H9 (cell line): Measurements from ENCODE around the gene CD3G. TPM values are rescaled to one million over a fixed set of nuclear protein-coding genes. Genes with fewer than 3 reads are reported as not detected.

Source experiments
- DNase-seq: peaks from one replicate; pipeline ENCODE4 v3.0.0-alpha.2; 2017
- H2AFZ ChIP-seq: one replicate; pipeline ENCODE4 v1.6.1; 2013; ENCODE audit warnings: mild to moderate bottlenecking, low read length, control low read depth, moderate library complexity
- H2AK5ac ChIP-seq: 2 replicates; pipeline ENCODE4 v1.6.1; 2013; ENCODE audit warnings: low read length, control low read depth, mixed read lengths; ENCODE audit not compliant: insufficient read length
- H2BK120ac ChIP-seq: one replicate; pipeline ENCODE4 v1.6.1; 2013; ENCODE audit warnings: low read depth, mild to moderate bottlenecking, low read length, control low read depth, inconsistent platforms; ENCODE audit not compliant: poor library complexity, severe bottlenecking
- H2BK12ac ChIP-seq: 2 replicates; pipeline ENCODE4 v1.6.1; 2013; ENCODE audit warnings: low read length, control low read depth, mixed read lengths, low read depth; ENCODE audit not compliant: insufficient read length
- H2BK15ac ChIP-seq: 2 replicates; pipeline ENCODE4 v1.6.1; 2013; ENCODE audit warnings: low read depth, low read length, control low read depth
- H2BK20ac ChIP-seq: one replicate; pipeline ENCODE4 v1.6.1; 2013; ENCODE audit warnings: low read depth, mild to moderate bottlenecking, low read length, control low read depth, inconsistent platforms; ENCODE audit not compliant: poor library complexity, severe bottlenecking
- H2BK5ac ChIP-seq: 2 replicates; pipeline ENCODE4 v1.6.1; 2013; ENCODE audit warnings: low read length, control low read depth, mixed read lengths; ENCODE audit not compliant: insufficient read length
- H3K14ac ChIP-seq: 2 replicates; pipeline ENCODE4 v1.6.1; 2013; ENCODE audit warnings: low read length, control low read depth; ENCODE audit not compliant: insufficient read depth
- H3K18ac ChIP-seq: 2 replicates; pipeline ENCODE4 v1.6.1; 2013; ENCODE audit warnings: low read depth, mild to moderate bottlenecking, mixed read lengths, low read length, control low read depth; ENCODE audit not compliant: insufficient read length
- H3K23ac ChIP-seq: 2 replicates; pipeline ENCODE4 v1.6.1; 2013; ENCODE audit warnings: low read length, control low read depth, mixed read lengths, low read depth; ENCODE audit not compliant: insufficient read length
- H3K23me2 ChIP-seq: 2 replicates; pipeline ENCODE4 v1.6.1; 2013; ENCODE audit warnings: low read depth, mild to moderate bottlenecking, mixed read lengths, low read length, control low read depth; ENCODE audit not compliant: insufficient read length, poor library complexity, severe bottlenecking
- H3K27ac ChIP-seq: 2 replicates; pipeline ENCODE4 v1.5.1; 2013; ENCODE audit warnings: low read length, control low read depth, mixed read lengths, low read depth; ENCODE audit not compliant: insufficient read length
- H3K27me3 ChIP-seq: 2 replicates; pipeline ENCODE4 v1.6.1; 2013; ENCODE audit warnings: low read length, control low read depth, inconsistent platforms; ENCODE audit not compliant: insufficient read depth
- H3K4ac ChIP-seq: 2 replicates; pipeline ENCODE4 v1.6.1; 2013; ENCODE audit warnings: low read depth, mild to moderate bottlenecking, control low read depth, inconsistent platforms, low read length, moderate library complexity
- H3K4me1 ChIP-seq: 2 replicates; pipeline ENCODE4 v1.6.1; 2013; ENCODE audit warnings: low read length, control low read depth, inconsistent platforms; ENCODE audit not compliant: insufficient read depth
- H3K4me2 ChIP-seq: 2 replicates; pipeline ENCODE4 v1.6.1; 2013; ENCODE audit warnings: low read length, control low read depth, mixed read lengths; ENCODE audit not compliant: insufficient read length, insufficient read depth
- H3K56ac ChIP-seq: 2 replicates; pipeline ENCODE4 v1.6.1; 2013; ENCODE audit warnings: low read depth, mild to moderate bottlenecking, mixed read lengths, low read length, control low read depth; ENCODE audit not compliant: insufficient read length
- H3K79me1 ChIP-seq: 2 replicates; pipeline ENCODE4 v1.6.1; 2013; ENCODE audit warnings: low read depth, mild to moderate bottlenecking, moderate library complexity, low read length, control low read depth, inconsistent platforms; ENCODE audit not compliant: insufficient read depth, poor library complexity, severe bottlenecking
- H3K79me2 ChIP-seq: 2 replicates; pipeline ENCODE4 v1.6.1; 2013; ENCODE audit warnings: low read length, control low read depth, inconsistent platforms; ENCODE audit not compliant: insufficient read depth
- H3K9ac ChIP-seq: 2 replicates; pipeline ENCODE4 v1.6.1; 2013; ENCODE audit warnings: low read length, control low read depth, mixed read lengths; ENCODE audit not compliant: insufficient read length; ENCODE audit errors: extremely low read depth
- H3K9me3 ChIP-seq: one replicate; pipeline ENCODE4 v1.6.1; 2013; ENCODE audit warnings: low read depth, low read length, inconsistent platforms; ENCODE audit not compliant: control insufficient read depth
- H3T11ph ChIP-seq: one replicate; pipeline ENCODE4 v1.6.1; 2013; ENCODE audit warnings: mild to moderate bottlenecking, low read length, control low read depth, inconsistent platforms
- H4K20me1 ChIP-seq: one replicate; pipeline ENCODE4 v1.6.1; 2013; ENCODE audit not compliant: control insufficient read depth, insufficient read length, insufficient read depth
- H4K5ac ChIP-seq: 2 replicates; pipeline ENCODE4 v1.6.1; 2013; ENCODE audit warnings: low read depth, mild to moderate bottlenecking, mixed read lengths, low read length, control low read depth; ENCODE audit not compliant: insufficient read length
- H4K8ac ChIP-seq: replicated peaks from 2 replicates; pipeline ENCODE4 v1.6.1; 2013; ENCODE audit warnings: low read length, control low read depth, mixed read lengths, low read depth; ENCODE audit not compliant: insufficient read length
- H4K91ac ChIP-seq: 2 replicates; pipeline ENCODE4 v1.6.1; 2013; ENCODE audit warnings: low read depth, mild to moderate bottlenecking, moderate library complexity, mixed read lengths, low read length, control low read depth; ENCODE audit not compliant: insufficient read length
- H3K27ac Mint-ChIP-seq, 3 experiments: 2 replicates in 2 of 3; 3 replicates in 1 of 3; pipeline ENCODE4 v1.8.0; 2020 to 2021; ENCODE audit warnings: mixed read lengths in 3 of 3, mild to moderate bottlenecking in 1 of 3, moderate library complexity in 1 of 3
- H3K27me3 Mint-ChIP-seq: 2 replicates; pipeline ENCODE4 v1.8.0; 2021; ENCODE audit warnings: low read depth, mild to moderate bottlenecking, moderate library complexity, mixed read lengths
- H3K36me3 Mint-ChIP-seq, 3 experiments: 2 replicates in 2 of 3; 3 replicates in 1 of 3; pipeline ENCODE4 v1.8.0; 2020 to 2021; ENCODE audit warnings: low read depth in 3 of 3, mixed read lengths in 3 of 3; ENCODE audit not compliant: insufficient read depth in 1 of 3
- H3K4me1 Mint-ChIP-seq, 2 experiments: 2 replicates each; pipeline ENCODE4 v1.8.0; 2020; ENCODE audit warnings: mixed read lengths in 2 of 2
- H3K4me3 Mint-ChIP-seq, 2 experiments: 2 replicates in 1 of 2; 3 replicates in 1 of 2; pipeline ENCODE4 v1.8.0; 2020 to 2021; ENCODE audit warnings: mild to moderate bottlenecking in 2 of 2, mixed read lengths in 2 of 2, moderate library complexity in 1 of 2
- H3K9me3 Mint-ChIP-seq, 2 experiments: 2 replicates in 1 of 2; 3 replicates in 1 of 2; pipeline ENCODE4 v1.8.0; 2020; ENCODE audit warnings: mild to moderate bottlenecking in 2 of 2, mixed read lengths in 2 of 2, moderate library complexity in 1 of 2
- WGBS: extraction: QIAGEN DNeasy Blood & Tissue Kit; methylation state at CpG from one replicate; pipeline ENCODE4 v1.1.7; 2013; ENCODE audit warnings: missing lambda C conversion rate, low lambda C conversion rate, mixed read lengths; ENCODE audit not compliant: insufficient read length; ENCODE audit errors: extremely low coverage; 5-methylcytosine and 5-hydroxymethylcytosine counted together
- total RNA-seq: library from RNA; stranded (reverse); gene quantifications from 2 replicates; pipeline ENCODE4 v1.2.1, GENCODE V29; 2021
- TF ChIP-seq, protein P1 (sequence below): fragments of 200-600 bp; sonication (generic); conservative IDR thresholded peaks from 3 replicates; pipeline ENCODE4 v1.8.0; 2021; ENCODE audit warnings: antibody characterized with exemption, mild to moderate bottlenecking

The CD3G gene
- total RNA-seq, 1 experiment from 2014 or later, result not detected

DNA sequence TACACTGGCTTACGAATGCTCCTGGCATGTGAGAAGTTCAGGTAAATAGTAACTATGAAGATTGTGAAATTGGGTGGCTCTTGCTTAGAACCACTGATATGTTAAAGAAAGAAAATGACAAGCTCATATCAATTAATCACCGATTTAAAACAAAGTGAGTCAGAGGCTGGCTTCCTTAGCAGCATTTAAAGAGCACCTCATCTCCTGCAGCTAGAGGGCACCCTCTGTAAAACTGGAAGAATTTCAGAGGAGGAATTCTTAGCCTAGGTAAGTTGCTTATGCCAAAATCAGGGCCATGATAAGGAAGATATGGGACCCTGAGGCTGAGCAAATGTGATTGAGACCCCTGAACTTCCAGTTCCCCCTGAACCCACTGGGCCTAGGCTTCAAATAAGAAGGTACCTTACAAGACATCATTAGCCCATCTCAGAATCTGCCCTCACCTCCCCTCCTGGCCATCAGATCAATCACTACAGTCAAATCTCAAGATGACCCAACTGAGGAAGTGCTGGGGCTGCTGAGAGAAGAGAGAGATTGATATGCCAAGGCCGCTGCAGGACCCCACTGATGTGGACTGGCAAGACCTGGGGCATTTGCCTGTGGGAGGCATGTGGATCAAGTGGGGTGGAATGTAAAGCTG lies 48.2 kb upstream of the CD3G start:
- H3K36me3 Mint-ChIP-seq, result no peaks in the 10 kb centered on the region

More for the DNA sequence above, 48.2 kb upstream of the CD3G start:
- Histone ChIP-seq H4K5ac (no peak overlapping the region), H2BK120ac (no peak overlapping the region), H3K4me1 (no peaks in the 10 kb centered on the region), H3K27me3 (no peaks in the 10 kb centered on the region), H2AFZ (peak overlapping the region; percentile 65), H4K8ac (no peak overlapping the region), H2AK5ac (no peak overlapping the region), H2BK5ac (no peak overlapping the region), H3K4ac (no peak overlapping the region), H3K9me3 (no peaks in the 10 kb centered on the region), H4K20me1 (no peaks in the 10 kb centered on the region), H4K91ac (no peak overlapping the region), H2BK20ac (no peak overlapping the region), H3K56ac (no peak overlapping the region), H3K23ac (no peak overlapping the region), H3K79me1 (no peaks in the 10 kb centered on the region), H3K23me2 (no peaks in the 10 kb centered on the region), H3K18ac (no peak overlapping the region), H3K14ac (no peak overlapping the region), H2BK15ac (no peak overlapping the region), H3K27ac (no peak overlapping the region), H2BK12ac (no peak overlapping the region), H3K4me2 (no peak overlapping the region), H3T11ph (no peak overlapping the region), H3K79me2 (no peaks in the 10 kb centered on the region), H3K9ac (no peak overlapping the region)
- no peaks in the 10 kb centered on the region for H3K9me3 Mint-ChIP-seq
- no peak overlapping the region for H3K4me3 Mint-ChIP-seq
- H3K27me3 Mint-ChIP-seq, result peaks cover 22% of the 10 kb centered on the region
- peak overlapping the region in 1 of 3 experiments; percentile 34; a peak in 1 of 7 replicates for H3K27ac Mint-ChIP-seq
- WGBS, result no CpG with 5 or more reads among the region's 3 CpGs
- peaks cover 4% of the 10 kb centered on the region in 2 experiments; a peak in 3 of 4 replicates for H3K4me1 Mint-ChIP-seq
- no peak for DNase-seq
- TF ChIP-seq, protein P1, sequence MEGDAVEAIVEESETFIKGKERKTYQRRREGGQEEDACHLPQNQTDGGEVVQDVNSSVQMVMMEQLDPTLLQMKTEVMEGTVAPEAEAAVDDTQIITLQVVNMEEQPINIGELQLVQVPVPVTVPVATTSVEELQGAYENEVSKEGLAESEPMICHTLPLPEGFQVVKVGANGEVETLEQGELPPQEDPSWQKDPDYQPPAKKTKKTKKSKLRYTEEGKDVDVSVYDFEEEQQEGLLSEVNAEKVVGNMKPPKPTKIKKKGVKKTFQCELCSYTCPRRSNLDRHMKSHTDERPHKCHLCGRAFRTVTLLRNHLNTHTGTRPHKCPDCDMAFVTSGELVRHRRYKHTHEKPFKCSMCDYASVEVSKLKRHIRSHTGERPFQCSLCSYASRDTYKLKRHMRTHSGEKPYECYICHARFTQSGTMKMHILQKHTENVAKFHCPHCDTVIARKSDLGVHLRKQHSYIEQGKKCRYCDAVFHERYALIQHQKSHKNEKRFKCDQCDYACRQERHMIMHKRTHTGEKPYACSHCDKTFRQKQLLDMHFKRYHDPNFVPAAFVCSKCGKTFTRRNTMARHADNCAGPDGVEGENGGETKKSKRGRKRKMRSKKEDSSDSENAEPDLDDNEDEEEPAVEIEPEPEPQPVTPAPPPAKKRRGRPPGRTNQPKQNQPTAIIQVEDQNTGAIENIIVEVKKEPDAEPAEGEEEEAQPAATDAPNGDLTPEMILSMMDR, result peak; percentile 72
